Spleen (tissue), 7 donors: ENCODE results near the gene AKT3.

ENCODE experiments used
- POLR2A ChIP-seq, 3 donors: fragments of 450-650 bp; IDR thresholded peaks; one replicate each; pipeline ENCODE4 v1.5.1; 2017; ENCODE audit warnings: antibody characterized with exemption in 3 of 3, mild to moderate bottlenecking in 1 of 3
- TF ChIP-seq, protein P1 (sequence below), 11 experiments: fragments of 200-600 bp in 7 of 11; fragments of 450-650 bp in 4 of 11; sonication (generic) in 4 of 11; IDR thresholded peaks in 8 of 11; conservative IDR thresholded peaks in 3 of 11; 1 replicate in 7 of 11; 2 replicates in 4 of 11; pipeline versions ENCODE4 v1.4.0 to v1.8.0; 2016 to 2021; ENCODE audit warnings: antibody characterized with exemption in 11 of 11, inconsistent platforms in 4 of 11, mild to moderate bottlenecking in 1 of 11
- donor health status: DM: no; HTN: no; CAD: no; lungs with moderate emphysema.
- donor health status: DM: no; HTN: no; CAD: no.
- donor health status: DM: no; HTN: no; CAD: no.

DNA sequence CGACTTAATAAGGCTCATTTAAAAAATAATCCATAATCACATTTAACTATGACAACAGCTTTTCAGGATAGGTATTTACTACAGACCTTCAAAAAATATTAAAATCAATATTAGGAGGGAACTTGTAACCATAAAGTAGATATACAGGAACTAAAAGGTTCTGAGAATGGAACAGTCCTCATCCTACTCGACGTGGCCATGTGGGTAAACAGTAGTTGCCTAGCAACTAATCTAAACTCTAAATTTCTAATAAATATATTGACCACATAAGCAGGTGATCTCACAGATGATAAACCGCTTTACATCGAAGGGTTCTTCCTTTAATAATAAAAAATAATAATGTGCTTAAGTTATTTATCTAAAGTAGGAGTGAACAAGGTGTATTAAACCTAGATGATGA is 7.9 kb downstream of the AKT3 start:
- TF ChIP-seq POLR2A (IDR thresholded peaks at IDR 0.05) = no peak
- TF ChIP-seq, protein P1, sequence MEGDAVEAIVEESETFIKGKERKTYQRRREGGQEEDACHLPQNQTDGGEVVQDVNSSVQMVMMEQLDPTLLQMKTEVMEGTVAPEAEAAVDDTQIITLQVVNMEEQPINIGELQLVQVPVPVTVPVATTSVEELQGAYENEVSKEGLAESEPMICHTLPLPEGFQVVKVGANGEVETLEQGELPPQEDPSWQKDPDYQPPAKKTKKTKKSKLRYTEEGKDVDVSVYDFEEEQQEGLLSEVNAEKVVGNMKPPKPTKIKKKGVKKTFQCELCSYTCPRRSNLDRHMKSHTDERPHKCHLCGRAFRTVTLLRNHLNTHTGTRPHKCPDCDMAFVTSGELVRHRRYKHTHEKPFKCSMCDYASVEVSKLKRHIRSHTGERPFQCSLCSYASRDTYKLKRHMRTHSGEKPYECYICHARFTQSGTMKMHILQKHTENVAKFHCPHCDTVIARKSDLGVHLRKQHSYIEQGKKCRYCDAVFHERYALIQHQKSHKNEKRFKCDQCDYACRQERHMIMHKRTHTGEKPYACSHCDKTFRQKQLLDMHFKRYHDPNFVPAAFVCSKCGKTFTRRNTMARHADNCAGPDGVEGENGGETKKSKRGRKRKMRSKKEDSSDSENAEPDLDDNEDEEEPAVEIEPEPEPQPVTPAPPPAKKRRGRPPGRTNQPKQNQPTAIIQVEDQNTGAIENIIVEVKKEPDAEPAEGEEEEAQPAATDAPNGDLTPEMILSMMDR (IDR thresholded peaks at IDR 0.05 in 8 of 11, conservative IDR thresholded peaks at IDR 0.05 in 3 of 11) = no peak
